Neural cell (in vitro differentiated cells): ENCODE results near the gene RANBP3. TPM values are rescaled to one million over a fixed set of nuclear protein-coding genes. Genes with fewer than 3 reads are reported as not detected.

Source experiments
- H2AFZ ChIP-seq: fragments of 200-600, 300-800 bp; sonication (generic), shearing (Covaris generic); 2 replicates; pipeline ENCODE4 v1.6.0; 2014; ENCODE audit warnings: low read depth, mild to moderate bottlenecking, antibody characterized with exemption, low read length, moderate library complexity
- H3F3A ChIP-seq: fragments of 200-600 bp; shearing (Covaris generic); 2 replicates; pipeline ENCODE4 v1.6.1; 2016; ENCODE audit warnings: mild to moderate bottlenecking, moderate library complexity, mixed read lengths, antibody characterized with exemption, low read length; ENCODE audit not compliant: insufficient read depth, poor library complexity, severe bottlenecking
- H3K27ac ChIP-seq: fragments of 200-600, 300-800 bp; sonication (generic), shearing (Covaris generic); 2 replicates; pipeline ENCODE4 v1.5.1; 2014; ENCODE audit warnings: mild to moderate bottlenecking, low read length, moderate library complexity
- H3K27me3 ChIP-seq: fragments of 300-800, 200-600 bp; sonication (generic), shearing (Covaris generic); 2 replicates; pipeline ENCODE4 v1.6.0; 2014; ENCODE audit warnings: mild to moderate bottlenecking, low read depth, low read length, moderate library complexity; ENCODE audit not compliant: insufficient read depth
- H3K36me3 ChIP-seq: fragments of 300-800, 200-600 bp; sonication (generic), shearing (Covaris generic); 2 replicates; pipeline ENCODE4 v1.5.1; 2014; ENCODE audit warnings: mild to moderate bottlenecking, antibody characterized with exemption, low read length, moderate library complexity; ENCODE audit not compliant: insufficient read depth
- H3K4me2 ChIP-seq: fragments of 300-800, 200-600 bp; sonication (generic), shearing (Covaris generic); 2 replicates; pipeline ENCODE4 v1.6.0; 2014; ENCODE audit warnings: mild to moderate bottlenecking, low read length
- H3K4me3 ChIP-seq: fragments of 300-800, 200-600 bp; sonication (generic), shearing (Covaris generic); 2 replicates; pipeline ENCODE4 v1.5.1; 2014; ENCODE audit warnings: mild to moderate bottlenecking, low read length, moderate library complexity
- H3K79me2 ChIP-seq: fragments of 200-600 bp; shearing (Covaris generic); replicated peaks from 2 replicates; pipeline ENCODE4 v1.6.0; 2014; ENCODE audit warnings: mild to moderate bottlenecking, low read length, moderate library complexity; ENCODE audit not compliant: insufficient read depth
- H3K9ac ChIP-seq: fragments of 300-800, 200-600 bp; sonication (generic), shearing (Covaris generic); 2 replicates; pipeline ENCODE4 v1.6.1; 2016; ENCODE audit warnings: mild to moderate bottlenecking, low read length, mixed read lengths
- H3K9me2 ChIP-seq: fragments of 200-600 bp; shearing (Covaris generic); 2 replicates; pipeline ENCODE4 v1.6.1; 2016; ENCODE audit warnings: mild to moderate bottlenecking, low read length, mixed read lengths; ENCODE audit not compliant: insufficient read depth
- H3K9me3 ChIP-seq: fragments of 200-600, 300-800 bp; sonication (generic), shearing (Covaris generic); 2 replicates; pipeline ENCODE4 v1.6.1; 2016; ENCODE audit warnings: mild to moderate bottlenecking, mixed run types, low read length, moderate library complexity, mixed read lengths
- H4K20me1 ChIP-seq: fragments of 200-600 bp; shearing (Covaris generic); 2 replicates; pipeline ENCODE4 v1.6.1; 2016; ENCODE audit warnings: mild to moderate bottlenecking, mixed run types; ENCODE audit not compliant: insufficient read depth
- EP300 ChIP-seq: fragments of 450-650 bp; conservative IDR thresholded peaks from 2 replicates; pipeline ENCODE4 v1.6.1; 2014; ENCODE audit warnings: antibody characterized with exemption, mild to moderate bottlenecking, moderate library complexity; ENCODE audit not compliant: poor library complexity, severe bottlenecking
- EZH2 ChIP-seq: fragments of 200-600, 300-800 bp; shearing (Covaris generic), sonication (generic); IDR thresholded peaks from 2 replicates; pipeline ENCODE4 v1.6.1; 2014; ENCODE audit warnings: antibody characterized with exemption, low read length, borderline replicate concordance, mild to moderate bottlenecking; ENCODE audit not compliant: insufficient read depth, poor library complexity, severe bottlenecking
- MXI1 ChIP-seq: fragments of 450-650 bp; conservative IDR thresholded peaks from 2 replicates; pipeline ENCODE4 v1.6.1; 2014; ENCODE audit warnings: antibody characterized with exemption, mild to moderate bottlenecking; ENCODE audit not compliant: poor library complexity, severe bottlenecking
- POLR2AphosphoS5 ChIP-seq: IDR thresholded peaks from 2 replicates; pipeline ENCODE4 v1.6.1; 2012
- RAD21 ChIP-seq: fragments of 450-650 bp; conservative IDR thresholded peaks from 2 replicates; pipeline ENCODE4 v1.6.1; 2014; ENCODE audit warnings: antibody characterized with exemption, mild to moderate bottlenecking, moderate library complexity
- SMC3 ChIP-seq: fragments of 450-650 bp; conservative IDR thresholded peaks from 2 replicates; pipeline ENCODE4 v1.6.1; 2014; ENCODE audit warnings: antibody characterized with exemption, mild to moderate bottlenecking, moderate library complexity; ENCODE audit not compliant: poor library complexity
- TAF1 ChIP-seq: IDR thresholded peaks from 2 replicates; pipeline ENCODE4 v1.6.1; 2012; ENCODE audit warnings: low read depth
- polyA plus RNA-seq: library from polyadenylated mRNA; depleted of rRNA; stranded (reverse); fragments of >200 nt; gene quantifications from 2 replicates; pipeline ENCODE4 v1.2.3, GENCODE V29; 2014
- TF ChIP-seq, protein P1 (sequence below): fragments of 450-650 bp; IDR thresholded peaks from 2 replicates; pipeline ENCODE4 v1.5.1; 2014; ENCODE audit warnings: antibody characterized with exemption, mild to moderate bottlenecking, moderate library complexity; ENCODE audit not compliant: poor library complexity, severe bottlenecking
- TF ChIP-seq, protein P2 (sequence below): IDR thresholded peaks from 2 replicates; pipeline ENCODE4 v1.6.1; 2012; ENCODE audit warnings: borderline replicate concordance

RANBP3 gene
- polyA plus RNA-seq, 1 donor from 2014 or later, result 67.6 TPM

DNA sequence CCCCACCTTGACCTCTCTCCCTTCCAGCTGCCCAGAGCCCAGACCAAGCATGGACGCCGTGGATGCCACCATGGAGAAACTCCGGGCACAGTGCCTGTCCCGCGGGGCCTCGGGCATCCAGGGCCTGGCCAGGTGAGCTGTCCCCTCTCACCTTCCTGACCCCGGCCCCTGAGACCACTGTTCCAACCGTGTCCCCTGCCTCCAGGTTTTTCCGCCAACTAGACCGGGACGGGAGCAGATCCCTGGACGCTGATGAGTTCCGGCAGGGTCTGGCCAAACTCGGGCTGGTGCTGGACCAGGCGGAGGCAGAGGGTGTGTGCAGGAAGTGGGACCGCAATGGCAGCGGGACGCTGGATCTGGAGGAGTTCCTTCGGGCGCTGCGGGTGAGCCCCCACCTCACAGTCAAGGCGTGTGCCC is 63.6 kb downstream of the RANBP3 start:
- Histone ChIP-seq H3K9ac (no peak overlapping the region), H3K27me3 (no peaks in the 10 kb centered on the region), H3K9me2 (no peaks in the 10 kb centered on the region), H3F3A (no peaks in the 10 kb centered on the region), H4K20me1 (no peaks in the 10 kb centered on the region), H3K9me3 (no peaks in the 10 kb centered on the region), H3K79me2 (no peaks in the 10 kb centered on the region), H3K27ac (no peak overlapping the region), H2AFZ (no peak overlapping the region), H3K4me3 (no peak overlapping the region), H3K4me2 (no peak overlapping the region), H3K36me3 (no peaks in the 10 kb centered on the region)
- TF ChIP-seq POLR2AphosphoS5 (no peak), TAF1 (no peak), SMC3 (no peak), EZH2 (no peak), RAD21 (no peak), EP300 (no peak), MXI1 (no peak)
- TF ChIP-seq, protein P1, sequence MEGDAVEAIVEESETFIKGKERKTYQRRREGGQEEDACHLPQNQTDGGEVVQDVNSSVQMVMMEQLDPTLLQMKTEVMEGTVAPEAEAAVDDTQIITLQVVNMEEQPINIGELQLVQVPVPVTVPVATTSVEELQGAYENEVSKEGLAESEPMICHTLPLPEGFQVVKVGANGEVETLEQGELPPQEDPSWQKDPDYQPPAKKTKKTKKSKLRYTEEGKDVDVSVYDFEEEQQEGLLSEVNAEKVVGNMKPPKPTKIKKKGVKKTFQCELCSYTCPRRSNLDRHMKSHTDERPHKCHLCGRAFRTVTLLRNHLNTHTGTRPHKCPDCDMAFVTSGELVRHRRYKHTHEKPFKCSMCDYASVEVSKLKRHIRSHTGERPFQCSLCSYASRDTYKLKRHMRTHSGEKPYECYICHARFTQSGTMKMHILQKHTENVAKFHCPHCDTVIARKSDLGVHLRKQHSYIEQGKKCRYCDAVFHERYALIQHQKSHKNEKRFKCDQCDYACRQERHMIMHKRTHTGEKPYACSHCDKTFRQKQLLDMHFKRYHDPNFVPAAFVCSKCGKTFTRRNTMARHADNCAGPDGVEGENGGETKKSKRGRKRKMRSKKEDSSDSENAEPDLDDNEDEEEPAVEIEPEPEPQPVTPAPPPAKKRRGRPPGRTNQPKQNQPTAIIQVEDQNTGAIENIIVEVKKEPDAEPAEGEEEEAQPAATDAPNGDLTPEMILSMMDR, result no peak
- TF ChIP-seq, protein P2, sequence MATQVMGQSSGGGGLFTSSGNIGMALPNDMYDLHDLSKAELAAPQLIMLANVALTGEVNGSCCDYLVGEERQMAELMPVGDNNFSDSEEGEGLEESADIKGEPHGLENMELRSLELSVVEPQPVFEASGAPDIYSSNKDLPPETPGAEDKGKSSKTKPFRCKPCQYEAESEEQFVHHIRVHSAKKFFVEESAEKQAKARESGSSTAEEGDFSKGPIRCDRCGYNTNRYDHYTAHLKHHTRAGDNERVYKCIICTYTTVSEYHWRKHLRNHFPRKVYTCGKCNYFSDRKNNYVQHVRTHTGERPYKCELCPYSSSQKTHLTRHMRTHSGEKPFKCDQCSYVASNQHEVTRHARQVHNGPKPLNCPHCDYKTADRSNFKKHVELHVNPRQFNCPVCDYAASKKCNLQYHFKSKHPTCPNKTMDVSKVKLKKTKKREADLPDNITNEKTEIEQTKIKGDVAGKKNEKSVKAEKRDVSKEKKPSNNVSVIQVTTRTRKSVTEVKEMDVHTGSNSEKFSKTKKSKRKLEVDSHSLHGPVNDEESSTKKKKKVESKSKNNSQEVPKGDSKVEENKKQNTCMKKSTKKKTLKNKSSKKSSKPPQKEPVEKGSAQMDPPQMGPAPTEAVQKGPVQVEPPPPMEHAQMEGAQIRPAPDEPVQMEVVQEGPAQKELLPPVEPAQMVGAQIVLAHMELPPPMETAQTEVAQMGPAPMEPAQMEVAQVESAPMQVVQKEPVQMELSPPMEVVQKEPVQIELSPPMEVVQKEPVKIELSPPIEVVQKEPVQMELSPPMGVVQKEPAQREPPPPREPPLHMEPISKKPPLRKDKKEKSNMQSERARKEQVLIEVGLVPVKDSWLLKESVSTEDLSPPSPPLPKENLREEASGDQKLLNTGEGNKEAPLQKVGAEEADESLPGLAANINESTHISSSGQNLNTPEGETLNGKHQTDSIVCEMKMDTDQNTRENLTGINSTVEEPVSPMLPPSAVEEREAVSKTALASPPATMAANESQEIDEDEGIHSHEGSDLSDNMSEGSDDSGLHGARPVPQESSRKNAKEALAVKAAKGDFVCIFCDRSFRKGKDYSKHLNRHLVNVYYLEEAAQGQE, result no peak

DNA sequence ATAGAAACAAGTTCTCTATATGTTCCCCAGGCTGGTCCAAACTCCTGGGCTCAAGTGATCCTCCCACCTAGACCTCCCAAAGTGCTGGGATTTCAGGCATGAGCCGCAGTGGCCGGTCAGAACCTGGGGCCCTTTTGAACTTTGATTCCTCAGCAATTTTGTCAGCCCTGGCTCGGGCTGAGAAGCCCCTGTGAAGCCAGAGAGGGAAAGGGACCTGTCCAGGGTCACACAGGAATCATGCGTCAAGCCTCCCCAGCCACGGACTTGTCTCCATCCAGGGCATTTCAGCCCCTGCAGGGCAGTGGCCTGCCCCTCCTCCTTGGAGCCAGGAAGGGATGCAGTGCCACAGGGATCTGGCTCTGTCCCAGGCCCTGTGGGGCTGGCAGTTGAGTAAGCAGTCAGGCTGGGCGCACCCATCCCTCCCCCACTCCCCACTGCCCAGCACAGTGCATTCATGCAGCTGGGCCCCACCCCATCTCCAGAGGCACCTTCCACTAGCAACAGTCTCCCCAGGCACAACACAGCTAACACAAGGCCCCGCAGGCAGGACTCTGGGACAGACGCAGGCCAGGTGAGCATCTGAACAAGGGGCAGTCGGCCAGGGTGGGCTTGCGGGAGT is 64.1 kb downstream of the RANBP3 start, which contains the start of gene CAPS:
Gene CAPS, plus strand, starts transcription at position 516 of the 619 bp plus-strand sequence. CDS start 153 bp downstream, outside the sequence.
- H3K9me3 ChIP-seq, result no peaks in the 10 kb centered on the region
- H3K79me2 ChIP-seq, result no peaks in the 10 kb centered on the region
- no peak within 1 kb of the TSS for H2AFZ ChIP-seq
- TF ChIP-seq EZH2 (no peak), EP300 (no peak), POLR2AphosphoS5 (no peak), TAF1 (no peak), RAD21 (no peak), MXI1 (no peak), SMC3 (no peak)
- TF ChIP-seq, protein P2, result no peak
- TF ChIP-seq, protein P1, result no peak
- H3K9me2 ChIP-seq, result no peaks in the 10 kb centered on the region
- no peak within 1 kb of the TSS for H3K4me3 ChIP-seq
- no peak within 1 kb of the TSS for H3K4me2 ChIP-seq
- no peaks in the 10 kb centered on the region for H3K27me3 ChIP-seq
- no peak within 1 kb of the TSS for H3K27ac ChIP-seq
- H4K20me1 ChIP-seq, result no peaks in the 10 kb centered on the region
- H3F3A ChIP-seq, result no peaks in the 10 kb centered on the region
- H3K9ac ChIP-seq, result no peak within 1 kb of the TSS
- H3K36me3 ChIP-seq, result no peaks in the 10 kb centered on the region
